Tibial nerve (tissue), 4 donors: ENCODE results near the gene SHROOM2.

Source experiments
- CTCF ChIP-seq, 5 experiments: fragments of 200-600 bp in 3 of 5; fragments of 450-650 bp in 2 of 5; sonication (generic) in 3 of 5; IDR thresholded peaks; one replicate each; pipeline ENCODE4 v1.5.1; 2016 to 2019; ENCODE audit warnings: antibody characterized with exemption in 5 of 5, mild to moderate bottlenecking in 3 of 5, moderate library complexity in 2 of 5
- EP300 ChIP-seq, 2 donors: sonication (generic); formaldehyde crosslinking; IDR thresholded peaks; one replicate each; pipeline ENCODE4 v1.6.1; 2017; ENCODE audit warnings: antibody characterized with exemption in 2 of 2, mild to moderate bottlenecking in 1 of 2
- POLR2A ChIP-seq, 2 donors: fragments of 450-650 bp; IDR thresholded peaks; one replicate each; pipeline ENCODE4 v1.6.1; 2017; ENCODE audit warnings: antibody characterized with exemption in 2 of 2, mild to moderate bottlenecking in 2 of 2, moderate library complexity in 2 of 2

- no peak for TF ChIP-seq CTCF (IDR thresholded peaks at IDR 0.05)
- TF ChIP-seq POLR2A (IDR thresholded peaks at IDR 0.05) = no peak
- no peak for TF ChIP-seq EP300 (IDR thresholded peaks at IDR 0.05)
Measured at GRCh38 chrX:9907645-9908387, 121.6 kb downstream of the SHROOM2 start.
